ENCODE results near the gene SPON2. TPM values are rescaled to one million over a fixed set of nuclear protein-coding genes. Genes with fewer than 3 reads are reported as not detected.

Gene SPON2
- total RNA-seq, 2 donors from 2014 or later, result 26.6 to 34.3 TPM

- intact Hi-C loops (cut with DNase I, micrococcal nuclease), result no loop called here
- no peak for ATAC-seq
- peak in 1 of 2 donors; percentile 16 for DNase-seq
Measured at GRCh38 chr4:1210241-1210841, 38.0 kb upstream of the SPON2 start.

- DNase-seq (peak; percentile 62 to 66), ATAC-seq (peak; percentile 11)
- intact Hi-C loops (cut with DNase I, micrococcal nuclease), result no loop called here
Measured at GRCh38 chr4:1209821-1210220, 37.4 kb upstream of the SPON2 start.

GRCh38 chr4:1208970-1209704, 36.8 kb upstream of the SPON2 start:
- intact Hi-C loops (cut with DNase I, micrococcal nuclease), result no loop called here
- no peak for ATAC-seq
- DNase-seq, result peak in 1 of 2 donors; percentile 29

- intact Hi-C loops (cut with DNase I, micrococcal nuclease), result no loop called here
- peak; percentile 40 to 41 for DNase-seq
- ATAC-seq, result peak; percentile 18
Measured at GRCh38 chr4:1208266-1208961, 36.0 kb upstream of the SPON2 start.

- DNase-seq (peak in 1 of 2 donors; percentile 55), ATAC-seq (peak; percentile 7)
- intact Hi-C loops (cut with DNase I, micrococcal nuclease), result no loop called here
Measured at GRCh38 chr4:1207603-1208265, 35.4 kb upstream of the SPON2 start.

- intact Hi-C loops (cut with DNase I, micrococcal nuclease), result no loop called here
- ATAC-seq (no peak), DNase-seq (no peak)
Measured at GRCh38 chr4:1207157-1207470, 34.7 kb upstream of the SPON2 start.

GRCh38 chr4:1206299-1207156, 34.1 kb upstream of the SPON2 start:
- DNase-seq, result peak; percentile 31 to 47
- peak; percentile 12 for ATAC-seq
- intact Hi-C loops (cut with DNase I, micrococcal nuclease), result no loop called here

- intact Hi-C loops (cut with DNase I, micrococcal nuclease), result no loop called here
Measured at GRCh38 chr4:1205586-1206298, 33.4 kb upstream of the SPON2 start.

GRCh38 chr4:1204828-1205585, 32.6 kb upstream of the SPON2 start:
- DNase-seq (peak; percentile 88 to 94), ATAC-seq (peak; percentile 88)
- intact Hi-C loops (cut with DNase I, micrococcal nuclease), result no loop called here

More at GRCh38 chr4:1205586-1206298, 33.4 kb upstream of the SPON2 start:
- ATAC-seq (peak; percentile 5), DNase-seq (peak; percentile 25 to 30)

- peak; percentile 40 to 51 for DNase-seq
- peak; percentile 18 for ATAC-seq
- intact Hi-C loops (cut with DNase I, micrococcal nuclease), result no loop called here
Measured at GRCh38 chr4:1204286-1204827, 32.0 kb upstream of the SPON2 start.

GRCh38 chr4:1203026-1203616, 30.7 kb upstream of the SPON2 start:
- intact Hi-C loops (cut with DNase I, micrococcal nuclease), result no loop called here
- DNase-seq, result peak in 1 of 2 donors; percentile 6
- ATAC-seq, result no peak

GRCh38 chr4:1202526-1203011, 30.2 kb upstream of the SPON2 start:
- DNase-seq (no peak), ATAC-seq (no peak)
- intact Hi-C loops (cut with DNase I, micrococcal nuclease), result no loop called here

GRCh38 chr4:1201851-1202525, 29.6 kb upstream of the SPON2 start:
- intact Hi-C loops (cut with DNase I, micrococcal nuclease), result no loop called here
- DNase-seq (peak; percentile 60 to 76), ATAC-seq (no peak)

- ATAC-seq, result no peak
- intact Hi-C loops (cut with DNase I, micrococcal nuclease), result no loop called here
Measured at GRCh38 chr4:1200425-1201035, 28.1 kb upstream of the SPON2 start.

GRCh38 chr4:1199556-1200331, 27.4 kb upstream of the SPON2 start:
- DNase-seq (no peak), ATAC-seq (no peak)
- intact Hi-C loops (cut with DNase I, micrococcal nuclease), result no loop called here

More at GRCh38 chr4:1200425-1201035, 28.1 kb upstream of the SPON2 start:
- peak; percentile 63 to 66 for DNase-seq
